Measurements from ENCODE around the gene ECI1. TPM values are rescaled to one million over a fixed set of nuclear protein-coding genes. Genes with fewer than 3 reads are reported as not detected.

ECI1 gene
- total and polyA plus RNA-seq, 2 of the 13 experiments (the other 11 are each of a cell fraction or from before 2014, with no cell fraction given): 82.0 to 102 TPM

GRCh38 chr16:2205104-2205966 is 46.1 kb downstream of the ECI1 start, which contains the start of gene MLST8 (continued):
- TF ChIP-seq ATF5 (CRISPR knock-in tag; IDR thresholded peaks at IDR 0.05; ENCODE audit: low read depth): no peak
- peak; percentile 72 for TF ChIP-seq POLR2AphosphoS5 (IDR thresholded peaks at IDR 0.05; ENCODE audit: low read depth, low read length)
- TF ChIP-seq CBX1 (IDR thresholded peaks at IDR 0.05; ENCODE audit: low read depth): peak; percentile 16
- no peak; the same call in 1 of the 2 replicates for TF ChIP-seq ZNF296 (CRISPR knock-in tag; conservative IDR thresholded peaks at IDR 0.05)
- TF ChIP-seq SSRP1 (CRISPR knock-in tag; IDR thresholded peaks at IDR 0.05): no peak
- TF ChIP-seq NFKBIZ (CRISPR knock-in tag; IDR thresholded peaks at IDR 0.05): peak; percentile 76; the same call in 1 of the 2 replicates
- peak; percentile 78; the same call in 1 of the 2 replicates for TF ChIP-seq ERF (CRISPR knock-in tag; IDR thresholded peaks at IDR 0.05)
- TF ChIP-seq ZNF414 (CRISPR knock-in tag; IDR thresholded peaks at IDR 0.05): peak; percentile 80
- peak; percentile 49 for TF ChIP-seq ZNF18 (CRISPR knock-in tag; IDR thresholded peaks at IDR 0.05; ENCODE audit: insufficient replicate concordance)
- TF ChIP-seq ZNF75D (CRISPR knock-in tag; IDR thresholded peaks at IDR 0.05; ENCODE audit: borderline replicate concordance): no peak
- no peak for TF ChIP-seq PRPF4 (IDR thresholded peaks at IDR 0.05; ENCODE audit: low read depth, low read length, poor library complexity, severe bottlenecking)
- TF ChIP-seq IRF9 (CRISPR knock-in tag; IDR thresholded peaks at IDR 0.05; ENCODE audit: borderline replicate concordance): peak; percentile 77; the same call in 1 of the 2 replicates
- TF ChIP-seq ZNF121 (CRISPR knock-in tag; IDR thresholded peaks at IDR 0.05): peak; percentile 13; the same call in 1 of the 2 replicates
- TF ChIP-seq RBM39 (IDR thresholded peaks at IDR 0.05; ENCODE audit: low read depth, low read length, poor library complexity, severe bottlenecking): no peak
- 0 out of 2 replicates have a peak, but pooled peaks have one; percentile 55 for TF ChIP-seq ZNF589 (CRISPR knock-in tag; conservative IDR thresholded peaks at IDR 0.05)
- TF ChIP-seq GMEB2 (CRISPR knock-in tag; IDR thresholded peaks at IDR 0.05; ENCODE audit: low read depth): no peak; the same call in none of the 2 replicates
- 0 out of 2 replicates have a peak, but pooled peaks have one; percentile 27 for TF ChIP-seq ZBTB38 (CRISPR knock-in tag; IDR thresholded peaks at IDR 0.05)
- peak; percentile 61; the same call in 1 of the 2 replicates for TF ChIP-seq HCFC1 (IDR thresholded peaks at IDR 0.05; ENCODE audit: low read depth, low read length)
- TF ChIP-seq RNF2 (conservative IDR thresholded peaks at IDR 0.05; ENCODE audit: low read depth): no peak
- TF ChIP-seq HOXD1 (CRISPR knock-in tag; IDR thresholded peaks at IDR 0.05): peak; percentile 57
- no peak for TF ChIP-seq ZNF383 (CRISPR knock-in tag; IDR thresholded peaks at IDR 0.05; ENCODE audit: borderline replicate concordance)
- no peak for TF ChIP-seq CBX2 (IDR thresholded peaks at IDR 0.05; ENCODE audit: low read depth, low read length)
- no peak for TF ChIP-seq CBX2 (CRISPR knock-in tag; IDR thresholded peaks at IDR 0.05; ENCODE audit: low read depth)

Data from HepG2 (cell line).